PC-3 (cell line): ENCODE measurements around the gene TFDP1.

ENCODE experiments used
- EZH2 ChIP-seq: fragments of 300-600 bp; sonication (generic); IDR thresholded peaks from one replicate; pipeline ENCODE4 v1.6.1; 2017; ENCODE audit warnings: antibody characterized with exemption, mild to moderate bottlenecking, low read length; ENCODE audit not compliant: unreplicated experiment
- EZH2phosphoT487 ChIP-seq: fragments of 300-600 bp; sonication (generic); IDR thresholded peaks from 2 replicates; pipeline ENCODE4 v1.6.1; 2018; ENCODE audit warnings: mild to moderate bottlenecking, antibody characterized with exemption, low read length, borderline replicate concordance
- TF ChIP-seq, protein P1 (sequence below): fragments of 300-600 bp; sonication (generic); conservative IDR thresholded peaks from 2 replicates; pipeline ENCODE4 v1.5.1; 2017; ENCODE audit warnings: antibody characterized with exemption, low read depth, mild to moderate bottlenecking, low read length

GRCh38 chr13:113548778-113549621 lies 35.6 kb upstream of the TFDP1 start:
- TF ChIP-seq, protein P1, sequence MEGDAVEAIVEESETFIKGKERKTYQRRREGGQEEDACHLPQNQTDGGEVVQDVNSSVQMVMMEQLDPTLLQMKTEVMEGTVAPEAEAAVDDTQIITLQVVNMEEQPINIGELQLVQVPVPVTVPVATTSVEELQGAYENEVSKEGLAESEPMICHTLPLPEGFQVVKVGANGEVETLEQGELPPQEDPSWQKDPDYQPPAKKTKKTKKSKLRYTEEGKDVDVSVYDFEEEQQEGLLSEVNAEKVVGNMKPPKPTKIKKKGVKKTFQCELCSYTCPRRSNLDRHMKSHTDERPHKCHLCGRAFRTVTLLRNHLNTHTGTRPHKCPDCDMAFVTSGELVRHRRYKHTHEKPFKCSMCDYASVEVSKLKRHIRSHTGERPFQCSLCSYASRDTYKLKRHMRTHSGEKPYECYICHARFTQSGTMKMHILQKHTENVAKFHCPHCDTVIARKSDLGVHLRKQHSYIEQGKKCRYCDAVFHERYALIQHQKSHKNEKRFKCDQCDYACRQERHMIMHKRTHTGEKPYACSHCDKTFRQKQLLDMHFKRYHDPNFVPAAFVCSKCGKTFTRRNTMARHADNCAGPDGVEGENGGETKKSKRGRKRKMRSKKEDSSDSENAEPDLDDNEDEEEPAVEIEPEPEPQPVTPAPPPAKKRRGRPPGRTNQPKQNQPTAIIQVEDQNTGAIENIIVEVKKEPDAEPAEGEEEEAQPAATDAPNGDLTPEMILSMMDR = no peak
- TF ChIP-seq EZH2 = no peak
- no peak for TF ChIP-seq EZH2phosphoT487
